NCI-H1694 treated with DMSO at 0.1 percent for 48 hours (cell line): Measurements from ENCODE around the gene WIPF1.

Source experiments
- DNase-seq: peaks from one replicate; lab custom pipeline; 2025; lab: John Stamatoyannopoulos, UW

Gene WIPF1

GRCh38 chr2:174540893-174541292 lies 56.7 kb downstream of the WIPF1 start:
- no peak for DNase-seq

- DNase-seq = no peak
Observed at GRCh38 chr2:174535757-174536703, 61.6 kb downstream of the WIPF1 start.

GRCh38 chr2:174535083-174535482 lies 62.5 kb downstream of the WIPF1 start:
- no peak for DNase-seq

DNA sequence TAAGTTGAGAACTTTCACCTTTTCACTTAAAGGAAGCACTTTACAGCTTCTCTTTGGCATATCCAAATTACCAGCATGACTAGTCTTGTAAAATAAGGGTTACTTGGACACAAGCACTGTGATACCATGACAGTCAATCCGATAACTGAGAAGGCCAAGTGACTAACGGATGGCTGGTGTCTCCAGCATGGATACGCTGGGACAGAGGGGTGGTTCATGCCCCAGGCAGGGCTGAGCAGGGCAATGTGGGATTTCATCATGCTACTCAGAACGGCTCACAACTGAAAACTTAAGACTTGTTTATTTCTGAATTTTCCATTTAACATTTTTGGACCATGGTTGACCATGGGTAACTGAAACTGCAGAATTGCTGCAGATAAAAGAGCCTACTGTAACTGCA lies 67.7 kb downstream of the WIPF1 start:
- no peak for DNase-seq

DNA sequence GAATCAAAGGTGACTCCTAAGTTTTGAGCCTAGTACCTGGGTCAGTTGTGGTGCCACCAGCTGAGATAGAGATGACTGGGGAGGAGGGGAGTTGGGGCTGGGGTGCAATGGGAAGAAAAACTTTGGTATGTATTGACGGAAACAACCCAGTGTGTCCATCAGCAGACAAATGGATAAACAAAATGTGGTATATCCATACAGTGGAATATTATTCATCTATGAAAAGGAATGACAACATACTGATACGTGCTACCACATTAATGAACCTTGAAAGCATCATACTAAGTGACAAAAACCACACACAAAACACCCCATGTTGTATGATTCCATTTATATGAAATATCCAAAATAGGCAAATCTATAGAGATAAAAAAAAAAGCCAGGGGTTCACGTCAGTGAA lies 69.6 kb downstream of the WIPF1 start:
- DNase-seq = no peak

GRCh38 chr2:174527101-174527721 lies 70.4 kb downstream of the WIPF1 start:
- no peak for DNase-seq

- DNase-seq = no peak
Observed at GRCh38 chr2:174524527-174524926, 73.1 kb downstream of the WIPF1 start.

- peak; percentile 47 for DNase-seq
Observed at GRCh38 chr2:174522553-174522952, 75.1 kb downstream of the WIPF1 start.

GRCh38 chr2:174518395-174518794 lies 79.2 kb downstream of the WIPF1 start:
- DNase-seq = no peak

- no peak for DNase-seq
Observed at GRCh38 chr2:174516501-174517378, 80.9 kb downstream of the WIPF1 start.

DNA sequence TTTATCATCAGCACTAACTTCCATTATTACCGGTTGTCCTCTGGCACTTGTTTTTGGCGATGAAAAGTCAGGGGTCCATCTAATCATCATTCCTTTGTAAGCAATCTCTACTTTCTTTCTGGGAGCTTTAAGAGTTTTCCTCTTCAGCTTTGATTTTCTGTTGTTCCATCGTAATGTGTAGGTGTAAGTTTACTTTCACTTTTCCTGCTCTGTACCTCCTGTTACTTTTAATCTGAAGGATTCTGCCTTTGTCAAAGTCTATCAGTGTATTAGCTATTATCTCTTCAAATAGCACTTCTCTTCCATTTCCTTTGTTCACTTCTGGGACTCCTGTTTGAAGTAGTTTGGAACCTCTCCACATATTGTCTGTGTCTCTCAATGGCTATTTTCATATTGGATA lies 85.3 kb downstream of the WIPF1 start:
- no peak for DNase-seq

GRCh38 chr2:174511580-174512260 lies 85.9 kb downstream of the WIPF1 start:
- DNase-seq = no peak

- no peak for DNase-seq
Observed at GRCh38 chr2:174510583-174511189, 86.9 kb downstream of the WIPF1 start.
